GM12874 (cell line): ENCODE results near the gene GREB1L.

ENCODE experiments used
- CTCF ChIP-seq: IDR thresholded peaks from 2 replicates; pipeline ENCODE4 v1.5.1; 2011; ENCODE audit warnings: low read depth, mild to moderate bottlenecking, control low read depth, low read length, moderate library complexity; ENCODE audit not compliant: insufficient read depth

The GREB1L gene

DNA sequence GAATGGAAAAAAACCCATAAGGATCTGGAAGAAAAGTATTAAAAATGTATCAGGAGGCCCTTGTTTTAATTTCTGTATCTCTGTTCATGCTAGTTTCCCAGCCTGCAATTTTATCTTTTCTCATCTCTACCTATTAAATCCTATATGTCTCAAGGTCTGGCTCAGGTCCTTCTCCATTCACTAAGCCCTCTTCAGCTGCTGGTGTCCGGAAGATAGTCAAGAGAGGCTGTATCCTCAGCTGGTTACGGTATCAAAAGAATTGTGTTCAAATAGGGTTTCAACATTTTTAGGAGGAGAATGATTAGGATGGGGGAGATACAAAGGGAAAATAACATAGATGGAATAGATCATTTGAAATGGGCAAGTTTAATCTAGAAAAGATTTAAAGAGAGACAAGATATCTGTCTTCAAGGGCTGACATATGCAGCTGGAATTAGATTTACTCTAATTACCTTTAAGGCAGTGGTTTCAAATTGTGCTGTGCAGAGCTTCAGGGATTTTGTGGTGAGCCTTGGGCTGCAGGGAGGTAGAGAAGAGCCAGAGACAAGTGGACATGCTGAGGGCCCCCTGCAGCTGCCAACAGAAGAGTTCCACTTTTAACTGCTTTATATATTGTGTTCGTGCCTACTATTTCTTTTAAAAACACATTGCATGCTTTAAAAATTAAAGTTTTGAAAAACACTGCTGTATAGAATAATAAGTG lies 24.1 kb downstream of the GREB1L start:
- TF ChIP-seq CTCF: no peak

DNA sequence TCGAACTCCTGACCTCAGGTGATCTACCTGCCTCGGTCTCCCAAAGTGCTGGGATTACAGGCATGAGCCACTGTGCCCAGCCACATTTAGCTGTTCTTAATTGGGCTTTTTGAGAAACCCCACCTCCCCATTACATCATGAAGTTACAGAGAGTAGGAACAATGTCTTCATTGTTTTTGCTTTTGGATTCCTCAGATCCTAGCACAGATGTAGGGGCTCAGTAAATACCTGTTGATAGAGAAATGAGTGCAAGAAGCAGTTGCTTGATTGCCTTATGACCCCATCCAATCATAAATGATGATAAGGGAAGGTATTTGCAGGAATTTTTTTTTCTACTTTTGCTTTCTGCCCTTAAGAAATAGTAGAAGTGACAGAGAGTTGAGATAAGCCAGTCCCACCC lies 25.4 kb downstream of the GREB1L start:
- TF ChIP-seq CTCF: no peak

DNA sequence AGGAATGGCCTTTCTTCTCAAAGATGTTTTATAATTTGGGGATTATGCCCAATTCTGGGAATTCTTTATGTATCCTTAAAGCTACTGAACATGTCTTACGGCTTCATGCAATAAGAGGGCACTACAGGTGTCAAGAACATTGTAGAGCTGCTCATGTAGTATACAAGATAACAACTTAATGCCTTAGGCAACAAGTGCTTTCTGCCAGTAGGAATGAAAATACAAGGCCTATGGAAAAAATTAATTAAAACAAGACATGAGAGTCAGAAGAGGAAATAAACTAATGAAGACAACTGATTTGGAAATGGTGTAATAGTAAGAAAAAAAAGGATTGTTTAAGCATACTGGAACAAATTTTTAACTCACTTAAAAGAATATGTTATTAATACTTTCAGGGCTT lies 27.3 kb downstream of the GREB1L start:
- TF ChIP-seq CTCF: no peak

- TF ChIP-seq CTCF: no peak
Observed at GRCh38 chr18:21270453-21270852, 28.4 kb downstream of the GREB1L start.

GRCh38 chr18:21272016-21272579 lies 30.1 kb downstream of the GREB1L start:
- no peak for TF ChIP-seq CTCF

DNA sequence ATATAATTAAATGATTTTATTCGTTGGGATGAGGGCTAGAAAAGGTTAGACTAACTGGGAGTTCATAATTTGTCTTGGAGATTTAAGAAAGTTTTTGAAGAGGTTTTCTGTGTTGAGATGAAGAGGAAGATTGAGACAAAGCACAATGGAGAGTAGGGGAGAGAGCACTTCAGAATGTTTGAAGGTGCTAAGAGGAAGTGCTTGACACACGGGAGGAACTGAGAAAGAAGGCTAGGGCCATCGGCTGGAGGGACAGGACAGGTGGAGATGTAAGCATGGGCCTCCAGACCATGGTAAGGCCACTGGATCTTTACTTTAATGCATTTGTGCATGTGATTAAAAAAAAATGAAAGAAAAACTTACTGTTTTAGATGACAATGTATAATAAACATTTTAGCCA lies 31.5 kb downstream of the GREB1L start:
- no peak for TF ChIP-seq CTCF

GRCh38 chr18:21275645-21276044 lies 33.6 kb downstream of the GREB1L start:
- no peak for TF ChIP-seq CTCF
